ENCODE results near the gene FAM3A.
A peak's percentile ranks its signal among the peaks of the same experiment; 100 is the strongest.

Gene FAM3A

DNA sequence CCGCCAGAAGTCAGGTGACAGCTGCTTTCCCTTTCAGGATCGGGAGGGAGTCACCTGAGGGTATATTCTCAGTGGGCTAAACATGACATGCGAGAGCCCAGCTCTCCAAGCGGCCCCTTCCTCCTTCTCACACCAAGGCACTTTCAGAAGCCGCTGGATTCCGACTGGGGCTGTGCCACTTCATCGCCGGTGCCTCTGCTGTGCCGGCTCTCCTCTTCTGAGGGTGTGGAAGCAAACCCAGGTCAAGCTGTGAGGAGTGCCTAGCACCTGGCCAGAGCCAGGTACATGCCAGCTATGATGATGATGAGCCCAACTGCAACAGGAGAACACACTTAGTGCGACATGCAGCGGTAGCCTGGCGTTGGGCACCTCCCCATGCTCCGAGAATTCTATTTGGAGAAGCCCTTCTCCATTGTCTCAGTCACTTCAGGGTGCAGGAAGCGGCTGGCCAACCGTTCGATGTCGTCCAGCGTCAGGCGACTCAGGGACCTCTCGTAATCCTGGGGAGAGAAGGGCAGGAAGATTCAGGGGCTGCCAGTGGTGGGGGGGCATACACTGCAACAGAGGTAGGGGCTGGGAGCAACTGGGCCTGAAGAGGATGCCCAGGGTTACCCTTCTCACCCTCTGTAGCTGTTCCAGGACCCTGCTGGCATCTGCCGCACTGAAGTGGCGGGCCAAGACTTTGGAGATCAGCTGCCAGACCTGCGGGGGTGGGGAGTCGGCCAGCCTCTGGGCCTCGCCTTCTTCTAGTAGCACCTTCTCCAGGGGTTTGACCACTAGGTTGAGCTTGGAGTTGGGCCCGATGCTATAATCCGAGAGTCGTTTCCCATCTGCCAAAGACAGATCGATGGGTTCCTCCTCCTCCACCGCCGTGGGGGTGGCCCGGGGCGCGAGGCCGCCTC, 30.6 kb downstream of the FAM3A start:
- H3K4me2 ChIP-seq (ENCODE audit: low read depth, low read length): peak overlapping the region; percentile 70
- no peaks in the 10 kb centered on the region for H4K20me1 ChIP-seq (ENCODE audit: insufficient read depth, low read length)
- no peaks in the 10 kb centered on the region for H3F3A ChIP-seq (ENCODE audit: insufficient read depth, low read length)
- peaks cover 32% of the 10 kb centered on the region for H3K79me2 ChIP-seq (ENCODE audit: low read length)
- H3K9me2 ChIP-seq (replicated peaks; ENCODE audit: insufficient read depth, low read length): no peaks in the 10 kb centered on the region
- H3K4me3 ChIP-seq (ENCODE audit: low read length): peak overlapping the region; percentile 65
- TF ChIP-seq EZH2phosphoT487 (IDR thresholded peaks at IDR 0.05; ENCODE audit: low read length) (no peak), EZH2 (optimal IDR thresholded peaks at IDR 0.05; ENCODE audit: low read depth, low read length) (no peak)
- TF ChIP-seq, protein P1, sequence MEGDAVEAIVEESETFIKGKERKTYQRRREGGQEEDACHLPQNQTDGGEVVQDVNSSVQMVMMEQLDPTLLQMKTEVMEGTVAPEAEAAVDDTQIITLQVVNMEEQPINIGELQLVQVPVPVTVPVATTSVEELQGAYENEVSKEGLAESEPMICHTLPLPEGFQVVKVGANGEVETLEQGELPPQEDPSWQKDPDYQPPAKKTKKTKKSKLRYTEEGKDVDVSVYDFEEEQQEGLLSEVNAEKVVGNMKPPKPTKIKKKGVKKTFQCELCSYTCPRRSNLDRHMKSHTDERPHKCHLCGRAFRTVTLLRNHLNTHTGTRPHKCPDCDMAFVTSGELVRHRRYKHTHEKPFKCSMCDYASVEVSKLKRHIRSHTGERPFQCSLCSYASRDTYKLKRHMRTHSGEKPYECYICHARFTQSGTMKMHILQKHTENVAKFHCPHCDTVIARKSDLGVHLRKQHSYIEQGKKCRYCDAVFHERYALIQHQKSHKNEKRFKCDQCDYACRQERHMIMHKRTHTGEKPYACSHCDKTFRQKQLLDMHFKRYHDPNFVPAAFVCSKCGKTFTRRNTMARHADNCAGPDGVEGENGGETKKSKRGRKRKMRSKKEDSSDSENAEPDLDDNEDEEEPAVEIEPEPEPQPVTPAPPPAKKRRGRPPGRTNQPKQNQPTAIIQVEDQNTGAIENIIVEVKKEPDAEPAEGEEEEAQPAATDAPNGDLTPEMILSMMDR (IDR thresholded peaks at IDR 0.05; ENCODE audit: low read length): no peak
- H3K27ac ChIP-seq (ENCODE audit: low read length): no peak overlapping the region
- no peak overlapping the region for H2AFZ ChIP-seq (ENCODE audit: low read length)
- no peaks in the 10 kb centered on the region; the same call in 1 of the 2 replicates for H3K36me3 ChIP-seq (replicated peaks; ENCODE audit: insufficient read depth, low read length)
- peak overlapping the region; percentile 78; the same call in 1 of the 2 replicates for H3K9ac ChIP-seq (ENCODE audit: low read length)
- no peak for DNase-seq
- no peaks in the 10 kb centered on the region for H3K27me3 ChIP-seq (replicated peaks; ENCODE audit: insufficient read depth, low read length)
- 0 out of 2 replicates have a peak, but pooled peaks cover 4% of the 10 kb centered on the region for H3K4me1 ChIP-seq (ENCODE audit: low read length)
- H3K9me3 ChIP-seq (replicated peaks; ENCODE audit: insufficient read depth, low read length): no peaks in the 10 kb centered on the region

DNA sequence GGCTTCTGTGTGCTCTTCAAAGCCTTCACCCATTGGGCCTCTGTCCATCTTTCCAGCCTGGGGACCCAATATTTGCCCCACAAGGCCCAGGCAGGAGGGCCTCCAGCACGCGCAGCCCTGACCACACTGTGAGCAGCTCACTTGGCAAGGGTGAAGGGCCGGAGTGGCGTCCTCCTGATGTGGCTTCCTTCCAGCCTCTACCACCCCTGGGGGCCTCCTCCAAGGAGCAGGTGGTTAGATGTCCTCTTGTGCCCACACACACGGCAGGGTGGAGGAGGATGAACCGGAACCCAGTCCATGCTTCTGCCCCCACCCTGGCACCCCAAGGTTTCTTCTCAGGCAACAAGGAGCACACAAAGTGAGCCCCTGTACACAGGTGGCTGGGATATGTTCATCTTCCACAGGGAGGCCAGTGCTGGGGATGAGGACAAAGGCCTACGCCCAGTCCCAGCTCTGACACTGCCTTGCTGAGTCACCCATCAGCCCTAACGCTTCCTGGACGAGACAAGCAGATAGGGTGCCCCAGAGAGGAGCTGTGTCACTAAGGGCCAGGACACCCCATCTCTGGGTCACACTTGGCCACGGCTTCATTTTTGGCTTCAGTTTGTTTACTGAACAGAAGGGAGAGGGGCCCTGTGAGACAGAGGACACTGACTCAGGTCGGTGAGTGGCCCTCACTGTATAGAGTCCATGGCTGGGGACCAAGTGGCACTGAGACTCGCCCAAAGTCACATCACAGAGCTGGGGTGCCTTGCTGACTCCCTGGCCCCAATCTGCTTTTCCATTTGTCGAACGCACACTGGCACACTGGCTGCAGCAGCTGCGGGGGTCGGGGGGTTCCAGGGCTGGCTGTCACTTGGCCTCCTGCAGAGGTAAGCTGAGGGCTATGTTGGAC, 31.5 kb downstream of the FAM3A start:
- no peak overlapping the region for H3K9ac ChIP-seq (ENCODE audit: low read length)
- H4K20me1 ChIP-seq (ENCODE audit: insufficient read depth, low read length): no peaks in the 10 kb centered on the region
- H3K79me2 ChIP-seq (ENCODE audit: low read length): peaks cover 27% of the 10 kb centered on the region
- H3K36me3 ChIP-seq (replicated peaks; ENCODE audit: insufficient read depth, low read length): no peaks in the 10 kb centered on the region; the same call in 1 of the 2 replicates
- DNase-seq: no peak
- no peaks in the 10 kb centered on the region for H3K9me2 ChIP-seq (replicated peaks; ENCODE audit: insufficient read depth, low read length)
- TF ChIP-seq, protein P1 (IDR thresholded peaks at IDR 0.05; ENCODE audit: low read length): no peak
- TF ChIP-seq EZH2 (optimal IDR thresholded peaks at IDR 0.05; ENCODE audit: low read depth, low read length): no peak
- no peak for TF ChIP-seq EZH2phosphoT487 (IDR thresholded peaks at IDR 0.05; ENCODE audit: low read length)
- no peak overlapping the region for H3K4me2 ChIP-seq (ENCODE audit: low read depth, low read length)
- no peak overlapping the region for H3K27ac ChIP-seq (ENCODE audit: low read length)
- no peak overlapping the region for H2AFZ ChIP-seq (ENCODE audit: low read length)
- H3K27me3 ChIP-seq (replicated peaks; ENCODE audit: insufficient read depth, low read length): no peaks in the 10 kb centered on the region
- no peak overlapping the region for H3K4me3 ChIP-seq (ENCODE audit: low read length)
- H3F3A ChIP-seq (ENCODE audit: insufficient read depth, low read length): no peaks in the 10 kb centered on the region
- no peaks in the 10 kb centered on the region for H3K9me3 ChIP-seq (replicated peaks; ENCODE audit: insufficient read depth, low read length)
- H3K4me1 ChIP-seq (ENCODE audit: low read length): 0 out of 2 replicates have a peak, but pooled peaks cover 4% of the 10 kb centered on the region

DNA sequence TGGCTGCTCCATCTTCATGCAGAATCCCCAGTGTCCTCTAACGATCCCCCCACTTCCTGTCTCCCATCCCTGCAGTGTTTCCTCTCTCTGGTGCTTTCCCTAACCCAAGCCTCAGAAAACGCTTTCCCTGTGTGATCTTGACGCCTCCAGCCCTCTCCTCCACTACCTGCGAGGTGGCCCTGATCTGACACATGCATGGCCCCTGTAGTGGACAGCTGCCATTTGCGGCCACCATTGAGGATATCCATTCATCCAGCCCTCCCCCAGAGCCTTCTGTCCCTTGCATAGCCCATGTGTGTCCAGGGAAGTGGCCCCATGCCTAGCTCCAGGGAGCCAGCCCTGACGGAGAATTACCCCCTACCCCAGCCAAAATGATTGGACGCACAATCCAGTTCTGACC, 32.7 kb downstream of the FAM3A start:
- Histone ChIP-seq H3K27ac (ENCODE audit: low read length) (no peak overlapping the region), H3K9ac (ENCODE audit: low read length) (no peak overlapping the region), H3K27me3 (replicated peaks; ENCODE audit: insufficient read depth, low read length) (no peaks in the 10 kb centered on the region), H3K79me2 (ENCODE audit: low read length) (peaks cover 18% of the 10 kb centered on the region), H2AFZ (ENCODE audit: low read length) (no peak overlapping the region), H3K4me2 (ENCODE audit: low read depth, low read length) (no peak overlapping the region), H3K9me2 (replicated peaks; ENCODE audit: insufficient read depth, low read length) (no peaks in the 10 kb centered on the region), H3K4me1 (ENCODE audit: low read length) (0 out of 2 replicates have a peak, but pooled peaks cover 4% of the 10 kb centered on the region), H3K36me3 (replicated peaks; ENCODE audit: insufficient read depth, low read length) (no peaks in the 10 kb centered on the region; the same call in 1 of the 2 replicates), H4K20me1 (ENCODE audit: insufficient read depth, low read length) (no peaks in the 10 kb centered on the region), H3F3A (ENCODE audit: insufficient read depth, low read length) (no peaks in the 10 kb centered on the region), H3K9me3 (replicated peaks; ENCODE audit: insufficient read depth, low read length) (no peaks in the 10 kb centered on the region), H3K4me3 (ENCODE audit: low read length) (no peak overlapping the region)
- no peak for DNase-seq
- TF ChIP-seq EZH2phosphoT487 (IDR thresholded peaks at IDR 0.05; ENCODE audit: low read length) (no peak), EZH2 (optimal IDR thresholded peaks at IDR 0.05; ENCODE audit: low read depth, low read length) (no peak)
- TF ChIP-seq, protein P1 (IDR thresholded peaks at IDR 0.05; ENCODE audit: low read length): no peak

All from MM.1S (cell line).